ENCODE measurements around the gene PGA4.

DNA sequence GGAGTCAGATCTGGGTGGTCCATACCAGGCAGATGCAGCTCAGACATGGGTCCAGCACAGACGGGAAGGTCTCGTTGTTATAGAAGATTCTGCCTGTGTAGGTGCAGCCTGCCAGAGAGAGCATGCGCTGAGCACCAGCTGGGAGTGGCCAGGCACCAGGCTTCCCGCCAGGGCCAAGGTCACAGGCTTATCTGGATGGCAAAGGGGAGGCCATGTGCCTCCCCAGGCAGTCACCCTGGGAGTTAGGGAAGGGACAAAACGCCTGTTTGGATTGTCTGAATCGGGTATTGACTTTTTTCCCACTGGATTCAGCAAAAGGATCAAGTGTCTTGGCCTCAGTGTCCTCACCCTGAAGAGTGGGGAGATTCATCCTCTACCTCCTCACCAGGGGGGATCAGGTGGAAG is 45.3 kb downstream of the PGA4 start:
- no peak for TF ChIP-seq CSDC2 (CRISPR knock-in tag; IDR thresholded peaks at IDR 0.05)
- TF ChIP-seq, protein P1, sequence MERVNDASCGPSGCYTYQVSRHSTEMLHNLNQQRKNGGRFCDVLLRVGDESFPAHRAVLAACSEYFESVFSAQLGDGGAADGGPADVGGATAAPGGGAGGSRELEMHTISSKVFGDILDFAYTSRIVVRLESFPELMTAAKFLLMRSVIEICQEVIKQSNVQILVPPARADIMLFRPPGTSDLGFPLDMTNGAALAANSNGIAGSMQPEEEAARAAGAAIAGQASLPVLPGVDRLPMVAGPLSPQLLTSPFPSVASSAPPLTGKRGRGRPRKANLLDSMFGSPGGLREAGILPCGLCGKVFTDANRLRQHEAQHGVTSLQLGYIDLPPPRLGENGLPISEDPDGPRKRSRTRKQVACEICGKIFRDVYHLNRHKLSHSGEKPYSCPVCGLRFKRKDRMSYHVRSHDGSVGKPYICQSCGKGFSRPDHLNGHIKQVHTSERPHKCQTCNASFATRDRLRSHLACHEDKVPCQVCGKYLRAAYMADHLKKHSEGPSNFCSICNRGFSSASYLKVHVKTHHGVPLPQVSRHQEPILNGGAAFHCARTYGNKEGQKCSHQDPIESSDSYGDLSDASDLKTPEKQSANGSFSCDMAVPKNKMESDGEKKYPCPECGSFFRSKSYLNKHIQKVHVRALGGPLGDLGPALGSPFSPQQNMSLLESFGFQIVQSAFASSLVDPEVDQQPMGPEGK (CRISPR knock-in tag; IDR thresholded peaks at IDR 0.05; ENCODE audit: borderline replicate concordance), result no peak
- no peak for TF ChIP-seq PPARA (CRISPR knock-in tag; IDR thresholded peaks at IDR 0.05; ENCODE audit: borderline replicate concordance)
- no peak for TF ChIP-seq ZC3H10 (CRISPR knock-in tag; IDR thresholded peaks at IDR 0.05)
- no peak for TF ChIP-seq ZNF70 (CRISPR knock-in tag; IDR thresholded peaks at IDR 0.05)
- no peak for TF ChIP-seq ZFP3 (CRISPR knock-in tag; IDR thresholded peaks at IDR 0.05)
- TF ChIP-seq, protein P2, sequence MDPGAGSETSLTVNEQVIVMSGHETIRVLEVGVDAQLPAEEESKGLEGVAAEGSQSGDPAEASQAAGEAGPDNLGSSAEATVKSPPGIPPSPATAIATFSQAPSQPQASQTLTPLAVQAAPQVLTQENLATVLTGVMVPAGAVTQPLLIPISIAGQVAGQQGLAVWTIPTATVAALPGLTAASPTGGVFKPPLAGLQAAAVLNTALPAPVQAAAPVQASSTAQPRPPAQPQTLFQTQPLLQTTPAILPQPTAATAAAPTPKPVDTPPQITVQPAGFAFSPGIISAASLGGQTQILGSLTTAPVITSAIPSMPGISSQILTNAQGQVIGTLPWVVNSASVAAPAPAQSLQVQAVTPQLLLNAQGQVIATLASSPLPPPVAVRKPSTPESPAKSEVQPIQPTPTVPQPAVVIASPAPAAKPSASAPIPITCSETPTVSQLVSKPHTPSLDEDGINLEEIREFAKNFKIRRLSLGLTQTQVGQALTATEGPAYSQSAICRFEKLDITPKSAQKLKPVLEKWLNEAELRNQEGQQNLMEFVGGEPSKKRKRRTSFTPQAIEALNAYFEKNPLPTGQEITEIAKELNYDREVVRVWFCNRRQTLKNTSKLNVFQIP (CRISPR knock-in tag; IDR thresholded peaks at IDR 0.05; ENCODE audit: borderline replicate concordance, low read depth), result no peak
- no peak for TF ChIP-seq RARB (CRISPR knock-in tag; IDR thresholded peaks at IDR 0.05)
- TF ChIP-seq ZFP30 (CRISPR knock-in tag; IDR thresholded peaks at IDR 0.05), result no peak
- TF ChIP-seq, protein P3, sequence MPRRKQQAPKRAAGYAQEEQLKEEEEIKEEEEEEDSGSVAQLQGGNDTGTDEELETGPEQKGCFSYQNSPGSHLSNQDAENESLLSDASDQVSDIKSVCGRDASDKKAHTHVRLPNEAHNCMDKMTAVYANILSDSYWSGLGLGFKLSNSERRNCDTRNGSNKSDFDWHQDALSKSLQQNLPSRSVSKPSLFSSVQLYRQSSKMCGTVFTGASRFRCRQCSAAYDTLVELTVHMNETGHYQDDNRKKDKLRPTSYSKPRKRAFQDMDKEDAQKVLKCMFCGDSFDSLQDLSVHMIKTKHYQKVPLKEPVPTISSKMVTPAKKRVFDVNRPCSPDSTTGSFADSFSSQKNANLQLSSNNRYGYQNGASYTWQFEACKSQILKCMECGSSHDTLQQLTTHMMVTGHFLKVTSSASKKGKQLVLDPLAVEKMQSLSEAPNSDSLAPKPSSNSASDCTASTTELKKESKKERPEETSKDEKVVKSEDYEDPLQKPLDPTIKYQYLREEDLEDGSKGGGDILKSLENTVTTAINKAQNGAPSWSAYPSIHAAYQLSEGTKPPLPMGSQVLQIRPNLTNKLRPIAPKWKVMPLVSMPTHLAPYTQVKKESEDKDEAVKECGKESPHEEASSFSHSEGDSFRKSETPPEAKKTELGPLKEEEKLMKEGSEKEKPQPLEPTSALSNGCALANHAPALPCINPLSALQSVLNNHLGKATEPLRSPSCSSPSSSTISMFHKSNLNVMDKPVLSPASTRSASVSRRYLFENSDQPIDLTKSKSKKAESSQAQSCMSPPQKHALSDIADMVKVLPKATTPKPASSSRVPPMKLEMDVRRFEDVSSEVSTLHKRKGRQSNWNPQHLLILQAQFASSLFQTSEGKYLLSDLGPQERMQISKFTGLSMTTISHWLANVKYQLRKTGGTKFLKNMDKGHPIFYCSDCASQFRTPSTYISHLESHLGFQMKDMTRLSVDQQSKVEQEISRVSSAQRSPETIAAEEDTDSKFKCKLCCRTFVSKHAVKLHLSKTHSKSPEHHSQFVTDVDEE (CRISPR knock-in tag; IDR thresholded peaks at IDR 0.05), result no peak
